Measurements from ENCODE around the gene RNF187. TPM values are rescaled to one million over a fixed set of nuclear protein-coding genes. Genes with fewer than 3 reads are reported as not detected.

The RNF187 gene
- total RNA-seq, 1 experiment from 2014 or later: 141 TPM

DNA sequence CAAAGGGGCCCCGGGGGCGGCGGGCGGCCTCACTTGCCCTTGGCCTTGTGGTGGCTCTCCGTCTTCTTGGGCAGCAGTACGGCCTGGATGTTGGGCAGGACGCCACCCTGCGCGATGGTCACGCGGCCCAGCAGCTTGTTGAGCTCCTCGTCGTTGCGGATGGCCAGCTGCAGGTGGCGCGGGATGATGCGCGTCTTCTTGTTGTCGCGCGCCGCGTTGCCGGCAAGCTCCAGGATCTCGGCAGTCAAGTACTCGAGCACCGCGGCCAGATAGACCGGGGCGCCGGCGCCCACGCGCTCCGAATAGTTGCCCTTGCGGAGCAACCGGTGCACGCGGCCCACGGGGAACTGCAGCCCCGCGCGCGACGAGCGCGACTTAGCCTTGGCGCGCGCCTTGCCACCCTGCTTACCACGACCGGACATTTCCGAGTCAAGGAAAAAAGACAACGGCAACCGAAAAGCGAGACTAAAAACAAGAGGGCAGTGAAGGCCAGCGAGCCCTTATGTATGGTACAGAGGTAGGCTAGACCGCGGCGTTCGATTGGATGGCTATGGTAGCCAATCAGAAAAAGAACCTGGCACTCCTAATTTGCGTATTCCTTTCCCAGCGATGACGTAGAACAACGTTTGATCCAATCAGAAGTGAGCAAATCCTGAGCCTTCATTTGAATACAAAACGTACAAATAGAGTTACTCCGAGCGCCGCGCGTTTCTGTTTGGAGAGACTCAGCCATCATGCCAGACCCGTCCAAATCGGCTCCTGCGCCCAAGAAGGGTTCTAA lies 29.6 kb upstream of the RNF187 start (continued):
- TF ChIP-seq, protein P1, sequence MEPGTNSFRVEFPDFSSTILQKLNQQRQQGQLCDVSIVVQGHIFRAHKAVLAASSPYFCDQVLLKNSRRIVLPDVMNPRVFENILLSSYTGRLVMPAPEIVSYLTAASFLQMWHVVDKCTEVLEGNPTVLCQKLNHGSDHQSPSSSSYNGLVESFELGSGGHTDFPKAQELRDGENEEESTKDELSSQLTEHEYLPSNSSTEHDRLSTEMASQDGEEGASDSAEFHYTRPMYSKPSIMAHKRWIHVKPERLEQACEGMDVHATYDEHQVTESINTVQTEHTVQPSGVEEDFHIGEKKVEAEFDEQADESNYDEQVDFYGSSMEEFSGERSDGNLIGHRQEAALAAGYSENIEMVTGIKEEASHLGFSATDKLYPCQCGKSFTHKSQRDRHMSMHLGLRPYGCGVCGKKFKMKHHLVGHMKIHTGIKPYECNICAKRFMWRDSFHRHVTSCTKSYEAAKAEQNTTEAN (CRISPR knock-in tag; IDR thresholded peaks at IDR 0.05): peak; percentile 58; the same call in 1 of the 2 replicates
- TF ChIP-seq, protein P2, sequence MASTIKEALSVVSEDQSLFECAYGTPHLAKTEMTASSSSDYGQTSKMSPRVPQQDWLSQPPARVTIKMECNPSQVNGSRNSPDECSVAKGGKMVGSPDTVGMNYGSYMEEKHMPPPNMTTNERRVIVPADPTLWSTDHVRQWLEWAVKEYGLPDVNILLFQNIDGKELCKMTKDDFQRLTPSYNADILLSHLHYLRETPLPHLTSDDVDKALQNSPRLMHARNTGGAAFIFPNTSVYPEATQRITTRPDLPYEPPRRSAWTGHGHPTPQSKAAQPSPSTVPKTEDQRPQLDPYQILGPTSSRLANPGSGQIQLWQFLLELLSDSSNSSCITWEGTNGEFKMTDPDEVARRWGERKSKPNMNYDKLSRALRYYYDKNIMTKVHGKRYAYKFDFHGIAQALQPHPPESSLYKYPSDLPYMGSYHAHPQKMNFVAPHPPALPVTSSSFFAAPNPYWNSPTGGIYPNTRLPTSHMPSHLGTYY (CRISPR knock-in tag; IDR thresholded peaks at IDR 0.05): 0 out of 2 replicates have a peak, but pooled peaks have one; percentile 27
- no peak for TF ChIP-seq SOX15 (CRISPR knock-in tag; IDR thresholded peaks at IDR 0.05)
- TF ChIP-seq ZNF121 (CRISPR knock-in tag; IDR thresholded peaks at IDR 0.05): no peak
- TF ChIP-seq, protein P3, sequence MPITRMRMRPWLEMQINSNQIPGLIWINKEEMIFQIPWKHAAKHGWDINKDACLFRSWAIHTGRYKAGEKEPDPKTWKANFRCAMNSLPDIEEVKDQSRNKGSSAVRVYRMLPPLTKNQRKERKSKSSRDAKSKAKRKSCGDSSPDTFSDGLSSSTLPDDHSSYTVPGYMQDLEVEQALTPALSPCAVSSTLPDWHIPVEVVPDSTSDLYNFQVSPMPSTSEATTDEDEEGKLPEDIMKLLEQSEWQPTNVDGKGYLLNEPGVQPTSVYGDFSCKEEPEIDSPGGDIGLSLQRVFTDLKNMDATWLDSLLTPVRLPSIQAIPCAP (CRISPR knock-in tag; IDR thresholded peaks at IDR 0.05): peak; percentile 69; the same call in 1 of the 2 replicates
- TF ChIP-seq RELA (CRISPR knock-in tag; IDR thresholded peaks at IDR 0.05; ENCODE audit: borderline replicate concordance): no peak; the same call in 1 of the 2 replicates
- TF ChIP-seq ZNF423 (CRISPR knock-in tag; IDR thresholded peaks at IDR 0.05): no peak
- TF ChIP-seq CBFB (CRISPR knock-in tag; IDR thresholded peaks at IDR 0.05; ENCODE audit: low read depth): no peak
- no peak for TF ChIP-seq NR3C1 (CRISPR knock-in tag; conservative IDR thresholded peaks at IDR 0.05; ENCODE audit: low read depth)
- TF ChIP-seq, protein P4, sequence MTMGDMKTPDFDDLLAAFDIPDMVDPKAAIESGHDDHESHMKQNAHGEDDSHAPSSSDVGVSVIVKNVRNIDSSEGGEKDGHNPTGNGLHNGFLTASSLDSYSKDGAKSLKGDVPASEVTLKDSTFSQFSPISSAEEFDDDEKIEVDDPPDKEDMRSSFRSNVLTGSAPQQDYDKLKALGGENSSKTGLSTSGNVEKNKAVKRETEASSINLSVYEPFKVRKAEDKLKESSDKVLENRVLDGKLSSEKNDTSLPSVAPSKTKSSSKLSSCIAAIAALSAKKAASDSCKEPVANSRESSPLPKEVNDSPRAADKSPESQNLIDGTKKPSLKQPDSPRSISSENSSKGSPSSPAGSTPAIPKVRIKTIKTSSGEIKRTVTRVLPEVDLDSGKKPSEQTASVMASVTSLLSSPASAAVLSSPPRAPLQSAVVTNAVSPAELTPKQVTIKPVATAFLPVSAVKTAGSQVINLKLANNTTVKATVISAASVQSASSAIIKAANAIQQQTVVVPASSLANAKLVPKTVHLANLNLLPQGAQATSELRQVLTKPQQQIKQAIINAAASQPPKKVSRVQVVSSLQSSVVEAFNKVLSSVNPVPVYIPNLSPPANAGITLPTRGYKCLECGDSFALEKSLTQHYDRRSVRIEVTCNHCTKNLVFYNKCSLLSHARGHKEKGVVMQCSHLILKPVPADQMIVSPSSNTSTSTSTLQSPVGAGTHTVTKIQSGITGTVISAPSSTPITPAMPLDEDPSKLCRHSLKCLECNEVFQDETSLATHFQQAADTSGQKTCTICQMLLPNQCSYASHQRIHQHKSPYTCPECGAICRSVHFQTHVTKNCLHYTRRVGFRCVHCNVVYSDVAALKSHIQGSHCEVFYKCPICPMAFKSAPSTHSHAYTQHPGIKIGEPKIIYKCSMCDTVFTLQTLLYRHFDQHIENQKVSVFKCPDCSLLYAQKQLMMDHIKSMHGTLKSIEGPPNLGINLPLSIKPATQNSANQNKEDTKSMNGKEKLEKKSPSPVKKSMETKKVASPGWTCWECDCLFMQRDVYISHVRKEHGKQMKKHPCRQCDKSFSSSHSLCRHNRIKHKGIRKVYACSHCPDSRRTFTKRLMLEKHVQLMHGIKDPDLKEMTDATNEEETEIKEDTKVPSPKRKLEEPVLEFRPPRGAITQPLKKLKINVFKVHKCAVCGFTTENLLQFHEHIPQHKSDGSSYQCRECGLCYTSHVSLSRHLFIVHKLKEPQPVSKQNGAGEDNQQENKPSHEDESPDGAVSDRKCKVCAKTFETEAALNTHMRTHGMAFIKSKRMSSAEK (CRISPR knock-in tag; IDR thresholded peaks at IDR 0.05; ENCODE audit: borderline replicate concordance): no peak
- TF ChIP-seq, protein P5, sequence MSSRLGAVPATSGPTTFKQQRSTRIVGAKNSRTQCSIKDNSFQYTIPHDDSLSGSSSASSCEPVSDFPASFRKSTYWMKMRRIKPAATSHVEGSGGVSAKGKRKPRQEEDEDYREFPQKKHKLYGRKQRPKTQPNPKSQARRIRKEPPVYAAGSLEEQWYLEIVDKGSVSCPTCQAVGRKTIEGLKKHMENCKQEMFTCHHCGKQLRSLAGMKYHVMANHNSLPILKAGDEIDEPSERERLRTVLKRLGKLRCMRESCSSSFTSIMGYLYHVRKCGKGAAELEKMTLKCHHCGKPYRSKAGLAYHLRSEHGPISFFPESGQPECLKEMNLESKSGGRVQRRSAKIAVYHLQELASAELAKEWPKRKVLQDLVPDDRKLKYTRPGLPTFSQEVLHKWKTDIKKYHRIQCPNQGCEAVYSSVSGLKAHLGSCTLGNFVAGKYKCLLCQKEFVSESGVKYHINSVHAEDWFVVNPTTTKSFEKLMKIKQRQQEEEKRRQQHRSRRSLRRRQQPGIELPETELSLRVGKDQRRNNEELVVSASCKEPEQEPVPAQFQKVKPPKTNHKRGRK (CRISPR knock-in tag; IDR thresholded peaks at IDR 0.05; ENCODE audit: borderline replicate concordance): no peak
- TF ChIP-seq JAZF1 (CRISPR knock-in tag; IDR thresholded peaks at IDR 0.05): no peak
- TF ChIP-seq, protein P6, sequence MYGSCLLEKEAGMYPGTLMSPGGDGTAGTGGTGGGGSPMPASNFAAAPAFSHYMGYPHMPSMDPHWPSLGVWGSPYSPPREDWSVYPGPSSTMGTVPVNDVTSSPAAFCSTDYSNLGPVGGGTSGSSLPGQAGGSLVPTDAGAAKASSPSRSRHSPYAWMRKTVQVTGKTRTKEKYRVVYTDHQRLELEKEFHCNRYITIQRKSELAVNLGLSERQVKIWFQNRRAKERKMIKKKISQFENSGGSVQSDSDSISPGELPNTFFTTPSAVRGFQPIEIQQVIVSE (CRISPR knock-in tag; IDR thresholded peaks at IDR 0.05; ENCODE audit: borderline replicate concordance): no peak
- TF ChIP-seq ZNF219 (CRISPR knock-in tag; IDR thresholded peaks at IDR 0.05; ENCODE audit: borderline replicate concordance): no peak
- TF ChIP-seq, protein P7, sequence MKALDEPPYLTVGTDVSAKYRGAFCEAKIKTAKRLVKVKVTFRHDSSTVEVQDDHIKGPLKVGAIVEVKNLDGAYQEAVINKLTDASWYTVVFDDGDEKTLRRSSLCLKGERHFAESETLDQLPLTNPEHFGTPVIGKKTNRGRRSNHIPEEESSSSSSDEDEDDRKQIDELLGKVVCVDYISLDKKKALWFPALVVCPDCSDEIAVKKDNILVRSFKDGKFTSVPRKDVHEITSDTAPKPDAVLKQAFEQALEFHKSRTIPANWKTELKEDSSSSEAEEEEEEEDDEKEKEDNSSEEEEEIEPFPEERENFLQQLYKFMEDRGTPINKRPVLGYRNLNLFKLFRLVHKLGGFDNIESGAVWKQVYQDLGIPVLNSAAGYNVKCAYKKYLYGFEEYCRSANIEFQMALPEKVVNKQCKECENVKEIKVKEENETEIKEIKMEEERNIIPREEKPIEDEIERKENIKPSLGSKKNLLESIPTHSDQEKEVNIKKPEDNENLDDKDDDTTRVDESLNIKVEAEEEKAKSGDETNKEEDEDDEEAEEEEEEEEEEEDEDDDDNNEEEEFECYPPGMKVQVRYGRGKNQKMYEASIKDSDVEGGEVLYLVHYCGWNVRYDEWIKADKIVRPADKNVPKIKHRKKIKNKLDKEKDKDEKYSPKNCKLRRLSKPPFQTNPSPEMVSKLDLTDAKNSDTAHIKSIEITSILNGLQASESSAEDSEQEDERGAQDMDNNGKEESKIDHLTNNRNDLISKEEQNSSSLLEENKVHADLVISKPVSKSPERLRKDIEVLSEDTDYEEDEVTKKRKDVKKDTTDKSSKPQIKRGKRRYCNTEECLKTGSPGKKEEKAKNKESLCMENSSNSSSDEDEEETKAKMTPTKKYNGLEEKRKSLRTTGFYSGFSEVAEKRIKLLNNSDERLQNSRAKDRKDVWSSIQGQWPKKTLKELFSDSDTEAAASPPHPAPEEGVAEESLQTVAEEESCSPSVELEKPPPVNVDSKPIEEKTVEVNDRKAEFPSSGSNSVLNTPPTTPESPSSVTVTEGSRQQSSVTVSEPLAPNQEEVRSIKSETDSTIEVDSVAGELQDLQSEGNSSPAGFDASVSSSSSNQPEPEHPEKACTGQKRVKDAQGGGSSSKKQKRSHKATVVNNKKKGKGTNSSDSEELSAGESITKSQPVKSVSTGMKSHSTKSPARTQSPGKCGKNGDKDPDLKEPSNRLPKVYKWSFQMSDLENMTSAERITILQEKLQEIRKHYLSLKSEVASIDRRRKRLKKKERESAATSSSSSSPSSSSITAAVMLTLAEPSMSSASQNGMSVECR (CRISPR knock-in tag; IDR thresholded peaks at IDR 0.05; ENCODE audit: borderline replicate concordance): peak; percentile 86
- TF ChIP-seq, protein P8, sequence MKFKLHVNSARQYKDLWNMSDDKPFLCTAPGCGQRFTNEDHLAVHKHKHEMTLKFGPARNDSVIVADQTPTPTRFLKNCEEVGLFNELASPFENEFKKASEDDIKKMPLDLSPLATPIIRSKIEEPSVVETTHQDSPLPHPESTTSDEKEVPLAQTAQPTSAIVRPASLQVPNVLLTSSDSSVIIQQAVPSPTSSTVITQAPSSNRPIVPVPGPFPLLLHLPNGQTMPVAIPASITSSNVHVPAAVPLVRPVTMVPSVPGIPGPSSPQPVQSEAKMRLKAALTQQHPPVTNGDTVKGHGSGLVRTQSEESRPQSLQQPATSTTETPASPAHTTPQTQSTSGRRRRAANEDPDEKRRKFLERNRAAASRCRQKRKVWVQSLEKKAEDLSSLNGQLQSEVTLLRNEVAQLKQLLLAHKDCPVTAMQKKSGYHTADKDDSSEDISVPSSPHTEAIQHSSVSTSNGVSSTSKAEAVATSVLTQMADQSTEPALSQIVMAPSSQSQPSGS (CRISPR knock-in tag; IDR thresholded peaks at IDR 0.05; ENCODE audit: borderline replicate concordance, low read depth): no peak
- TF ChIP-seq TEAD4 (CRISPR knock-in tag; IDR thresholded peaks at IDR 0.05): no peak
- TF ChIP-seq JUN (CRISPR knock-in tag; IDR thresholded peaks at IDR 0.05): no peak
- TF ChIP-seq HMGA2 (CRISPR knock-in tag; IDR thresholded peaks at IDR 0.05): no peak
- peak; percentile 45; the same call in 1 of the 2 replicates for TF ChIP-seq SP1 (CRISPR knock-in tag; conservative IDR thresholded peaks at IDR 0.05)
- no peak for TF ChIP-seq SMAD4 (CRISPR knock-in tag; IDR thresholded peaks at IDR 0.05)
- TF ChIP-seq ATF1 (CRISPR knock-in tag; IDR thresholded peaks at IDR 0.05): no peak
- TF ChIP-seq RORB (CRISPR knock-in tag; IDR thresholded peaks at IDR 0.05): no peak

All from WTC11 (cell line).